Endothelial cell of umbilical vein (primary cell): ENCODE results near the gene JADE3. TPM values are rescaled to one million over a fixed set of nuclear protein-coding genes. Genes with fewer than 3 reads are reported as not detected.

ENCODE experiments used
- BruUV-seq: library from RNA; stranded (reverse); fragments of 400-500 nt; replicated peaks from 2 replicates; lab custom pipeline; 2021; lab: Mats Ljungman, UMichigan
- CTCF ChIA-PET: fragments of 300-600, 350-600 bp; sonication (Branson Sonifier 250); formaldehyde crosslinking; loops from one replicate; lab custom pipeline; 2021; ENCODE audit warnings: antibody characterized with exemption, inconsistent platforms; lab: Charles Lee
- POLR2A ChIA-PET: fragments of 300-600, 350-600 bp; sonication (Branson Sonifier 250); formaldehyde crosslinking; loops from one replicate; lab custom pipeline; 2021; ENCODE audit warnings: antibody characterized with exemption, inconsistent platforms; lab: Charles Lee
- DNase-seq: peaks from one replicate; pipeline ENCODE4 v3.0.0-alpha.2; 2011; ENCODE audit warnings: low read depth, low spot score
- FAIRE-seq: peaks from 2 replicates; lab custom pipeline; 2011; peaks lifted over from hg19 to GRCh38; lab: Jason Lieb, UNC
- H2AFZ ChIP-seq: 2 replicates; pipeline ENCODE4 v1.6.0; 2012; ENCODE audit warnings: low read depth, low read length, control low read depth, inconsistent platforms
- H3K27ac ChIP-seq: 2 replicates; pipeline ENCODE4 v1.5.1; 2011; ENCODE audit warnings: low read depth, mild to moderate bottlenecking, control low read depth, low read length, moderate library complexity; ENCODE audit not compliant: insufficient read depth
- H3K27me3 ChIP-seq, 2 experiments: 2 replicates each; pipeline versions ENCODE4 v1.6.0 to v1.6.1; 2011; ENCODE audit warnings: low read length in 2 of 2, mixed read lengths in 1 of 2; ENCODE audit not compliant: control insufficient read depth in 2 of 2, insufficient read depth in 2 of 2
- H3K36me3 ChIP-seq, 2 experiments: 2 replicates in 1 of 2; 3 replicates in 1 of 2; pipeline ENCODE4 v1.5.1; 2011; ENCODE audit warnings: low read length in 2 of 2, mild to moderate bottlenecking in 1 of 2, moderate library complexity in 1 of 2; ENCODE audit not compliant: control insufficient read depth in 2 of 2, insufficient read depth in 2 of 2; ENCODE audit errors: extremely low read depth in 1 of 2
- H3K4me1 ChIP-seq: 3 replicates; pipeline ENCODE4 v1.5.1; 2011; ENCODE audit warnings: mild to moderate bottlenecking, low read length; ENCODE audit not compliant: control insufficient read depth, insufficient read depth; ENCODE audit errors: extremely low read depth
- H3K4me2 ChIP-seq: 2 replicates; pipeline ENCODE4 v1.6.1; 2011; ENCODE audit warnings: low read length, control low read depth, mixed read lengths; ENCODE audit not compliant: insufficient read depth
- H3K4me3 ChIP-seq, 3 experiments: fragments of 200-600 bp in 1 of 3; sonication (generic), shearing (Covaris generic) in 1 of 3; replicated peaks in 1 of 3; 2 replicates each; pipeline ENCODE4 v1.5.1; 2011 to 2016; ENCODE audit warnings: control low read depth in 3 of 3, low read length in 3 of 3, mild to moderate bottlenecking in 2 of 3, inconsistent platforms in 1 of 3, low read depth in 1 of 3, moderate library complexity in 1 of 3; ENCODE audit not compliant: insufficient read depth in 1 of 3
- H3K79me2 ChIP-seq: 2 replicates; pipeline ENCODE4 v1.6.0; 2012; ENCODE audit warnings: low read length, inconsistent platforms; ENCODE audit not compliant: control insufficient read depth, insufficient read depth
- H3K9ac ChIP-seq: replicated peaks from 2 replicates; pipeline ENCODE3; 2011; ENCODE audit warnings: low read length, control low read depth; ENCODE audit not compliant: insufficient read depth; ENCODE audit errors: extremely low read depth
- H3K9me1 ChIP-seq: replicated peaks from 3 replicates; pipeline ENCODE4 v1.6.0; 2011; ENCODE audit warnings: mild to moderate bottlenecking, low read length; ENCODE audit not compliant: control insufficient read depth, insufficient read depth; ENCODE audit errors: extremely low read depth
- H3K9me3 ChIP-seq: replicated peaks from 2 replicates; pipeline ENCODE4 v1.5.1; 2012; ENCODE audit warnings: low read length, inconsistent platforms; ENCODE audit not compliant: control insufficient read depth, insufficient read depth
- H4K20me1 ChIP-seq: replicated peaks from 2 replicates; pipeline ENCODE3; 2011; ENCODE audit warnings: mild to moderate bottlenecking, low read length; ENCODE audit not compliant: control insufficient read depth, insufficient read depth; ENCODE audit errors: extremely low read depth
- CTCF ChIP-seq, 2 donors: IDR thresholded peaks; 1 replicate in 1 of 2; 2 replicates in 1 of 2; pipeline ENCODE4 v1.5.1; 2011; ENCODE audit warnings: low read length in 2 of 2, mild to moderate bottlenecking in 2 of 2, moderate library complexity in 2 of 2, control low read depth in 1 of 2, inconsistent platforms in 1 of 2, low read depth in 1 of 2; ENCODE audit not compliant: insufficient read depth in 1 of 2; ENCODE audit errors: extremely low read depth in 1 of 2
- EZH2 ChIP-seq: IDR thresholded peaks from 2 replicates; pipeline ENCODE4 v1.6.1; 2012; ENCODE audit warnings: borderline replicate concordance, low read depth, mild to moderate bottlenecking, moderate library complexity, low read length, inconsistent platforms; ENCODE audit not compliant: severe bottlenecking
- FOS ChIP-seq: IDR thresholded peaks from 2 replicates; pipeline ENCODE4 v1.6.1; 2011; ENCODE audit warnings: mild to moderate bottlenecking, low read length, moderate library complexity, borderline replicate concordance; ENCODE audit not compliant: insufficient read depth
- GATA2 ChIP-seq: IDR thresholded peaks from 2 replicates; pipeline ENCODE4 v1.7.0; 2011; ENCODE audit warnings: low read depth, mild to moderate bottlenecking, moderate library complexity, mixed read lengths, low read length; ENCODE audit not compliant: insufficient read length, insufficient read depth
- JUN ChIP-seq: IDR thresholded peaks from 2 replicates; pipeline ENCODE4 v1.6.1; 2011; ENCODE audit warnings: borderline replicate concordance, low read depth; ENCODE audit not compliant: insufficient read length, insufficient read depth
- MAX ChIP-seq: IDR thresholded peaks from 2 replicates; pipeline ENCODE4 v1.6.1; 2011; ENCODE audit not compliant: insufficient read depth, insufficient read length
- MYC ChIP-seq: IDR thresholded peaks from one replicate; pipeline ENCODE4 v1.6.1; 2011; ENCODE audit warnings: mild to moderate bottlenecking, low read depth, low read length
- POLR2A ChIP-seq: IDR thresholded peaks from 2 replicates; pipeline ENCODE4 v1.6.1; 2012; ENCODE audit warnings: low read depth, mild to moderate bottlenecking, control low read depth, low read length
- POLR2AphosphoS5 ChIP-seq: IDR thresholded peaks from 2 replicates; pipeline ENCODE4 v1.6.1; 2012; ENCODE audit warnings: low read depth, mild to moderate bottlenecking, control low read depth, low read length, moderate library complexity; ENCODE audit not compliant: insufficient read depth
- dilution Hi-C: fragments of 300-500 bp; cut with MboI; formaldehyde crosslinking; loops from one replicate; pipeline ENCODE4 v1.15.0; 2019; ENCODE audit warnings: low sequenced_read_pairs; ENCODE audit not compliant: extremely low pct_ligation_motif_present
- intact Hi-C: fragments of 100-400 bp; cut with micrococcal nuclease; formaldehyde crosslinking; loops from one replicate; pipeline ENCODE4 v1.10.0; 2022
- polyA plus RNA-seq, 4 experiments: library from polyadenylated mRNA; depleted of rRNA in 3 of 4; stranded (reverse) in 3 of 4; unstranded in 1 of 4; fragments of >200 nt; gene quantifications; 2 replicates each; pipeline versions ENCODE4 v1.2.1 to v1.2.3, GENCODE V29; 2011 to 2012; ENCODE audit warnings: missing spikeins in 1 of 4
- total RNA-seq: library from RNA; stranded (reverse); gene quantifications from 2 replicates; pipeline ENCODE4 v1.2.3, GENCODE V29; 2021

JADE3 gene
- total and polyA plus RNA-seq, 2 donors (not counting 3 experiments of a cell fraction or from before 2014, with no cell fraction given), result 4.9 to 18.4 TPM

- Histone ChIP-seq H3K9me3 (no peaks in the 10 kb centered on the region), H3K4me2 (no peak overlapping the region), H2AFZ (no peak overlapping the region), H3K9me1 (no peaks in the 10 kb centered on the region), H3K27ac (no peak overlapping the region), H3K9ac (no peak overlapping the region), H3K79me2 (peaks cover 8% of the 10 kb centered on the region), H3K4me1 (no peaks in the 10 kb centered on the region), H3K27me3 (no peaks in the 10 kb centered on the region), H4K20me1 (no peaks in the 10 kb centered on the region), H3K4me3 (no peak overlapping the region), H3K36me3 (no peaks in the 10 kb centered on the region)
- CTCF ChIA-PET, result no interaction called here
- POLR2A ChIA-PET, result no interaction called here
- no peak for TF ChIP-seq JUN
- no peak for TF ChIP-seq EZH2
- no peak for TF ChIP-seq MYC
- no peak for TF ChIP-seq GATA2
- no peak for TF ChIP-seq CTCF (IDR thresholded peaks at IDR 0.05; ENCODE audit: extremely low read depth in 1 of 2, insufficient read depth in 1 of 2, low read depth in 1 of 2, low read length in 2 of 2)
- no peak for TF ChIP-seq MAX
- no peak for TF ChIP-seq POLR2A
- TF ChIP-seq POLR2AphosphoS5, result no peak
- no peak for TF ChIP-seq FOS
- dilution Hi-C loops (no loop called here), intact Hi-C loops (no loop called here)
- no TSS peak for BruUV-seq
- no peak for FAIRE-seq
- DNase-seq, result no peak
These were observed 29.1 kb downstream of the JADE3 start for GRCh38 chrX:46941341-46941740.
